HG03439 (cell line): Measurements from ENCODE around the gene TMIGD2.
A peak's percentile ranks its signal among the peaks of the same experiment; 100 is the strongest.
"Not testable (repeated sequence)": the region's sequence is repeated elsewhere in the genome, so short reads cannot be mapped to it uniquely, and the experiment has no call there.

Experiments
- ATAC-seq: cut with Tn5 transposase; IDR thresholded peaks from one replicate; pipeline ENCODE4 v1.9.1; 2021; ENCODE audit warnings: mild to moderate bottlenecking, moderate library complexity; ENCODE audit not compliant: unreplicated experiment

The TMIGD2 gene

GRCh38 chr19:4302243-4302640 lies at the start of gene TMIGD2:
TMIGD2 (minus strand) TSS chr19:4302389; CDS start chr19:4302385, 4 bp downstream.
- ATAC-seq = no peak

GRCh38 chr19:4350726-4351125 lies 48.5 kb upstream of the TMIGD2 start:
- ATAC-seq = no peak

DNA sequence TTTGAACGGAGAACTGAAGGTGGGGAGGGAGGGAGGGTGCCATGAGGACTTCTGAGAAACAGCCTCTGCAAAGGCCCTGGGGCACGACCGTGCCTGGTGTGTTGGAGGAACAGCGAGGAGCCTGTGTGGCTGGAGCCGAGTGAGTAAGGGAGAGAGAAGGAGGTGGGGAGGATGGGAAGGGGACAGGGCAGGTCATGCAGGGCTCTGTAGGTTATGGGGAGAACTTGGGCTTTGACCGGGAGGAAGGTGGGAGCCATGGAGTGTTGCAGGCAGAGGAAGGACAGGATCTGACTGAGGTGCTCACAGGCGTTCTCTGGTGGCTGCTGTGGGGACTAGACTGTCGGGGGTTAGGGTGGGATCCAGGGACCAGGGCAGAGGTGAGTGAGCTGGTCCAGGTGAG lies 47.9 kb upstream of the TMIGD2 start:
- ATAC-seq = no peak

- not testable (repeated sequence) for ATAC-seq
Measured at GRCh38 chr19:4349225-4349624, 47.0 kb upstream of the TMIGD2 start.

GRCh38 chr19:4347521-4347920 lies 45.3 kb upstream of the TMIGD2 start:
- ATAC-seq = no peak

- no peak for ATAC-seq
Measured at GRCh38 chr19:4346020-4346383, 43.8 kb upstream of the TMIGD2 start.

DNA sequence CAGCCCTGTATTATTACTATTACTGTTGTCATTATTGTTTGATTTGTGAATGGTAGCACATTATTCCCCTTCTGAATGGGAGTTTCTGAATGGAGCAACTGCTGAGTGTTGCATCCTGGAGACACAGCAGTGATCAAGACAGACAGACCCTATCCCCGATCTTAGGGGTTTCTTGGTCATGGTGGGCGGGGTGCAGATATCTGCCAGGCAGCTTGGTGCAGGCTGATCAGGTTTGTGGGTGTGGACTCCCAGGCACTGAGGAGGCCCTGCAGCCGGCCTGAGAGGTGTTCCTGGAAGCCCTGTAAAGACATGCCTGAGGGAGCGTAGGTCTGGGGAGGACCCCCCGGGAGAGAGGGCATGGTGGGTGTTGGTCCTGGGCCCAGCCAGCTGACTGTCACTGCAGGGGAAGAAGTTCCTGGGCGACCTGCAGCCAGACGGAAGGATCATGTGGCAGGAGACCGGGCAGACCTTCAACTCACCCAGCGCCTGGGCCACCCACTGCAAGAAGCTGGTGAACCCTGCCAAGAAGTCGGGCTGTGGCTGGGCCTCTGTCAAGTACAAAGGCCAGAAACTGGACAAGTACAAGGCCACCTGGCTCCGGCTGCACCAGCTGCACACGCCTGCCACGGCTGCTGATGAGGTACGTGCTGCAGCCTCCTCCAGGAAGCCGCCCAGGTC lies 43.3 kb upstream of the TMIGD2 start:
- ATAC-seq = no peak

- ATAC-seq = peak; percentile 46
Measured at GRCh38 chr19:4343370-4344307, 41.5 kb upstream of the TMIGD2 start, which contains the start of gene MPND. MPND (plus strand) TSS chr19:4343562; CDS start chr19:4343594, 32 bp downstream.

DNA sequence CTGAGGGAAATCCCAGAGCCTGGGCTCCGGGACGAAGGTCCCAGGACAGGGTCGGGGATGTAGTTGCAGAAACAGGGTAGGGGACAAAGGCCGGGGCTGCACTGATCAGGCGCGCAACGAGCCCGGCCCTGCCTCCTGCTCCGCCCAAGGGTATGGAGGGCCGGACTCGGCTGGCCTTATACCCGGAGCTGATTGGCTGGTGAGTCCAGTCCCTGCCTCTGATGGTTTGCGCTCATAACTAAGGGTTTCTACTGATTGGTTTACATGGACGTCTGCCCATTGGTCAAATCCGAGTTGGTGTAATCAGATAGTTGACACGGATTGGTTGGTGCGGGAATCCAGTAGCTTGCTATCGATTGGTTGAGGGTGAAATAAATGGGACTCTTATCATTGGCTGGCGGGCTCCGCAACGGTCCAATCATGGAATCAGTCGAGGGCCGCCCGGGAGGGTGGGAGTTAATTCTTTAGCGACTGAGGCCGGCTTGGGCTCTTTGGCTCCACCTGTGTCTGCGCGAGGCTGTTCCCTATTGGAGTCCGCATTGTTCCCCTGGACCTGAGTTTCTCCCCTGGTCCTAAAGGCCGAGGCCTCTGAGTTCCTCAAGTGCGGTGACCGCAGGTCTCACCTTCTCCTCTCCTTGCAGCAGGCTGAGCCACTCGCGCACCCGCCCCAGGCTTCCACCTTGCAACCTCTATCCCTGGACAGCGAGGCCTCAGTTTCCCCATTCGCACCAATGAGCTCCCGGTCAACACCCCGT lies 40.6 kb upstream of the TMIGD2 start:
- ATAC-seq = peak; percentile 85

DNA sequence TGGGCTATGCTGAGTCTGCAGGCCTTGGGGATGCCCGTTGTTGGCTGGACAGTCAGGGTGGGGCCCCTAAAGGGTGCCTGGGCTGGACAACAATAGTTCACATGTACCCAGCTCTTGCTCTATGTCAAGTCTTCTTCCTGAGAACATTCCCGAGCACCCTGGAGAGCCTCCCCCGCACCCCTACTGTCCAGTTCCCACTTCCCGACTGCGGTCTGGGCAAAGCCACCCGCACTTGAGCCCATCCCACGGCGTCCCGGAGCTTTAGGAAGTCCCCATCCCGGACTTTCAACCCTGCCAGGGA lies 40.1 kb upstream of the TMIGD2 start:
- ATAC-seq = no peak

GRCh38 chr19:4338441-4339355 lies 36.5 kb upstream of the TMIGD2 start, which contains the start of gene STAP2:
STAP2 (minus strand) TSS chr19:4338827; CDS start chr19:4338753, 74 bp downstream.
- no peak for ATAC-seq

DNA sequence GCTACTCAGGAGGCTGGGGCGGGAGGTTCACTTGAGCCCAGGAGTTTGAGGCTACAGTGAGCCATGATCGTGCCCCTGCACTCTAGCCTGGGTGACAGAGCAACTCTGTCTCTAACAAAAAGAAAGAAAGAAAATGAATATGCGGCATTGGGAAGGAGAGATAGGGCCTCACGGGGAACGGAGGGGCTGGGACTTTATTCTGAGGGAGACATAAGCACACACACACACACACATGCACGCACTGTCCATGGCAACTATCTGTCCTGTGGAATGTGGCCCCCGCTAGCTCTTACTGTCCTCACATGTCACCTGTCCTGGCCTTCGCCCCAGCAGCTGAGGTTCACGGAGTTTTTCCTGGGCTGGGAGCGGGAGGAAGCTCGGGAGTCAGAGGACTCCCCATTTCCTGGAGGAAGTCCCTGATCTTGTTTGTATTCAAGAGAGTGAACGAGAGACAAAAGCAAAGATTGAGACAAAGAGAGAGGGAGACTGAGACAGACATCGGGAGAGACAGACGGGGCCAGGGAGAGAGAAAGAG lies 35.8 kb upstream of the TMIGD2 start:
- no peak for ATAC-seq

- ATAC-seq = no peak
Measured at GRCh38 chr19:4334929-4335570, 32.9 kb upstream of the TMIGD2 start.

DNA sequence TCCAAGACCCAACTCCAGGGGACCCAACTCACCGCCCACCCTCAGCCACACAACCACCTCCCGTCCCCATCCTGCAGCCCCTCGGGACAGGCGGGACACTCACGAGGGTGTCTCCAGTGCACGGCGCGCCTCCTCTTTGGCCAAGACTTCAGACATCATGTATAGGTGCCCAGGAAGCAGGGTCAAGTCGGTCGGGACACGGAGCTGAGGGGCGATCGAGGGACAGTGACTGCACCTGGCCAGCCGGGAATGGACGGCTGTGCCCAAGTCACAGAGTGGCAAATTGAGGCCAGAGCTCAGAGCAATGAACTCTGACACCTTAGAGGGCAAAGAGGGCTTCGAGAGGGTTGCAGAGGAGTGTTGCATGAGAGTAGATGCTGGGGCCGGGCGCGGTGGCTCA lies 27.7 kb upstream of the TMIGD2 start:
- no peak for ATAC-seq

- not testable (repeated sequence) for ATAC-seq
Measured at GRCh38 chr19:4328991-4329681, 26.9 kb upstream of the TMIGD2 start.

DNA sequence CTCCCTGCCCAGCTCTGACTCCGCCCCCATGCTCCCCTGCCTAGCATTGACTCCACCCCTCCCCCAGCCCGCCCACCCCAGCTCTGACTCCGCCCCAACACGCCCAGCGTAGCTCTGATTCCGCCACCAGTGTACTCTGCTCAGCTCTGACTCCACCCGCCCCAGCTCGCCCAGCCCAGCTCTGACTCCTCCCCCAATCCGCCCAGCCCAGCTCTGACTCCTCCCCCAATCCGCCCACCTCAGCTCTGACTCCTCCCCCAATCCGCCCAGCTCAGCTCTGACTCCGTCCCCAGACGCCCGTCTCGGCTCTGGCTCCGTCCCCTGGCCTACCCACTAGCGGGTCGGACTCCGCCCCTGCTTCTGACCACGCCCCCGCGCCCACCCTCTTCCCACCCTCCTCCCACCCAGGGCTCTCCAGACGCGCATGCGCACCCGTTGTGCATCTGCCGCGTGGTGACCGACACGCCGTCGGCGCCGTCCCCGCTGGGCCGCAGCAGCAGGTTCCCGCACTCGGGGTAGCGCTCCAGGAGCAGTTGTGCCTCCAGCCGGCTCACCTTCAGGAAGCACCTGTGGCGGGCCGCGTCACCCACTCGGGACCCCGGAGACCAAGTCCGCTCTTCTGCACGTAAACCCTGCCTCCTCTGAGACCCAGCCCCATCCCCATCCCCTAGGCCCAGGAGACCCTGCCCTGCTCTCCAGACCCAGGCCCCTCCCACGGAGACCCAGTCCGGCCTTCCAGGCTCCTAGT lies 26.2 kb upstream of the TMIGD2 start:
- ATAC-seq = peak; percentile 84

DNA sequence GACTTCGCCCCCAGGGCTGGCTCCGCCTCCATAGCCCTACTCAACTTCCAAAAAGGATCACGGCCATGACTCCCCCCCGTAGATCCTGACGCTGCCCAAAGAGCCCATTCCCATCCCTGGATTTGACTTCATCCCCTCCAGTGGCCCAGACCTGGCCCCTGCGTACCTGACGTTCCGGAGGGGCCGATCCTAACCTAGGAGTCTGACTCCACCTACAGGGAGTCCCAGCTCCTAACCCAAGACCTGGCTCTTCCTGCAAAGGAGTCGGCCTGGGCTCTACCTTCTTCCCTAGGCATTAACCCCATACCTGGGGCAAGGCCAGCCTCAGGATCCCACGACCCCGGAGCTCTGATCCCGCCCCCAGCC lies 25.7 kb upstream of the TMIGD2 start:
- ATAC-seq = no peak

DNA sequence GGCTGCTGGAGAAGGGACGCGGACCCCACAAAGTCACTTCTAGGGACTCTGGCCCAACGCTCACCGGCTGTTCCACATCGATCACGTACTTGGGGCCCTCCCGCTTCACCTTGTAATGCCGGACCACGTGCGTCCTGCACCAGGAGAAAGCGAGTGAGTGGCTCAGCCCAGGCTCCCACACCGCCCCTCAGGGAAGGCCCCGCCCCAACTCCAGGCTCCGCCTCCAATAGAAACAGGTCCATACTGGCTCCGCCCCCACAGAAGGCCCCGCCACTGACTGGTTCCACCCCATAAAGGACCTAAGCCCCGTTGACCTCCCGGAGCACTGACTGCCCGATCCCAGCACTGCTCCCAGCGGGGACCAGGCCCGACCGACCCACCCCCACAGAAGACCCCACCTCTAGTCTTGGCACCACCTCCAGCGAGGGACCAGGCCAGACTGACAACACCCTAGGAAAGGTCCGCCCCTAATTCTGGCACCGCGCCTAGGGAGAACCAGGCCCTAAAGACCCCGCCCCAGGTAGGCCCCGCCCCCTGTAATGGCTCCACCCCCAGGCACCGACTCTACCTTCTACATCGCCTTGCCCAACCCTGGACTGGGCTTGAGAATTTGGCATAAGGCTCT lies 25.2 kb upstream of the TMIGD2 start:
- ATAC-seq = peak; percentile 46
